Sigmoid colon (tissue), 3 donors: ENCODE data around the gene PREX1.

Experiments used
- POLR2A ChIP-seq, 2 donors: fragments of 450-650 bp; IDR thresholded peaks; one replicate each; pipeline ENCODE4 v1.6.1; 2016; ENCODE audit warnings: antibody characterized with exemption in 2 of 2, mild to moderate bottlenecking in 2 of 2, moderate library complexity in 2 of 2
- TF ChIP-seq, protein P1 (sequence below), 4 experiments: fragments of 450-650 bp in 3 of 4; fragments of 200-600 bp in 1 of 4; IDR thresholded peaks; one replicate each; pipeline ENCODE4 v1.5.1; 2016 to 2019; ENCODE audit warnings: antibody characterized with exemption in 4 of 4, mild to moderate bottlenecking in 3 of 4, moderate library complexity in 2 of 4

- no peak for TF ChIP-seq POLR2A (IDR thresholded peaks at IDR 0.05)
- TF ChIP-seq, protein P1, sequence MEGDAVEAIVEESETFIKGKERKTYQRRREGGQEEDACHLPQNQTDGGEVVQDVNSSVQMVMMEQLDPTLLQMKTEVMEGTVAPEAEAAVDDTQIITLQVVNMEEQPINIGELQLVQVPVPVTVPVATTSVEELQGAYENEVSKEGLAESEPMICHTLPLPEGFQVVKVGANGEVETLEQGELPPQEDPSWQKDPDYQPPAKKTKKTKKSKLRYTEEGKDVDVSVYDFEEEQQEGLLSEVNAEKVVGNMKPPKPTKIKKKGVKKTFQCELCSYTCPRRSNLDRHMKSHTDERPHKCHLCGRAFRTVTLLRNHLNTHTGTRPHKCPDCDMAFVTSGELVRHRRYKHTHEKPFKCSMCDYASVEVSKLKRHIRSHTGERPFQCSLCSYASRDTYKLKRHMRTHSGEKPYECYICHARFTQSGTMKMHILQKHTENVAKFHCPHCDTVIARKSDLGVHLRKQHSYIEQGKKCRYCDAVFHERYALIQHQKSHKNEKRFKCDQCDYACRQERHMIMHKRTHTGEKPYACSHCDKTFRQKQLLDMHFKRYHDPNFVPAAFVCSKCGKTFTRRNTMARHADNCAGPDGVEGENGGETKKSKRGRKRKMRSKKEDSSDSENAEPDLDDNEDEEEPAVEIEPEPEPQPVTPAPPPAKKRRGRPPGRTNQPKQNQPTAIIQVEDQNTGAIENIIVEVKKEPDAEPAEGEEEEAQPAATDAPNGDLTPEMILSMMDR (IDR thresholded peaks at IDR 0.05): no peak
These were observed 53.1 kb downstream of the PREX1 start for GRCh38 chr20:48774696-48775095.
